ENCODE results near the gene CYB5B. TPM values are rescaled to one million over a fixed set of nuclear protein-coding genes. Genes with fewer than 3 reads are reported as not detected.

Gene CYB5B
- 100 to 1,000 TPM; 125 to 131 TPM for total RNA-seq

GRCh38 chr16:69424053-69424934, at the start of gene CYB5B:
TSS of gene CYB5B (plus strand) at chr16:69424619. CDS start at chr16:69424684, 65 bp downstream.
- POLR2A ChIA-PET, result interaction anchor here (0.7 to 2.3 kb wide), 12 partner anchors 8 to 337 kb away, joined by 3 to 11 read pairs (median 4); partner anchors contain the start of genes NOB1, TERF2 and WWP2
- no peaks in the 10 kb centered on the region for H3K27me3 Mint-ChIP-seq
- H3K9me3 Mint-ChIP-seq, result peaks cover 8% of the 10 kb centered on the region
- ATAC-seq (ENCODE audit: low read depth) (peak; percentile 96), DNase-seq (peak; percentile 86)
- peaks cover 30% of the 10 kb centered on the region for H3K4me1 Mint-ChIP-seq
- peaks cover 34% of the 10 kb centered on the region for H3K36me3 Mint-ChIP-seq
- peak within 1 kb of the TSS; percentile 94 for H3K27ac Mint-ChIP-seq
- H3K4me3 Mint-ChIP-seq, result peak within 1 kb of the TSS; percentile 99

GRCh38 chr16:69376393-69377059, 47.9 kb upstream of the CYB5B start:
- POLR2A ChIA-PET, result no interaction called here
- Mint-ChIP-seq H3K4me3 (no peak overlapping the region), H3K9me3 (no peaks in the 10 kb centered on the region), H3K27me3 (no peaks in the 10 kb centered on the region), H3K4me1 (peaks cover 9% of the 10 kb centered on the region), H3K36me3 (peaks cover 18% of the 10 kb centered on the region), H3K27ac (no peak overlapping the region)
- DNase-seq (no peak), ATAC-seq (ENCODE audit: low read depth) (no peak)

GRCh38 chr16:69378036-69378435, 46.4 kb upstream of the CYB5B start:
- DNase-seq (no peak), ATAC-seq (ENCODE audit: low read depth) (no peak)
- Mint-ChIP-seq H3K36me3 (peaks cover 27% of the 10 kb centered on the region), H3K9me3 (no peaks in the 10 kb centered on the region), H3K4me1 (peaks cover 8% of the 10 kb centered on the region), H3K4me3 (no peak overlapping the region), H3K27me3 (no peaks in the 10 kb centered on the region), H3K27ac (no peak overlapping the region)
- POLR2A ChIA-PET, result interaction anchor here (0.6 kb wide), 1 partner anchor 225 kb away, joined by 3 read pairs; no protein-coding TSS in a partner anchor

- Mint-ChIP-seq H3K36me3 (peaks cover 30% of the 10 kb centered on the region), H3K9me3 (no peaks in the 10 kb centered on the region), H3K27ac (no peak overlapping the region), H3K4me3 (no peak overlapping the region), H3K4me1 (peaks cover 10% of the 10 kb centered on the region), H3K27me3 (no peaks in the 10 kb centered on the region)
- POLR2A ChIA-PET, result interaction anchor here (0.6 kb wide), 1 partner anchor 226 kb away, joined by 3 read pairs; no protein-coding TSS in a partner anchor
- ATAC-seq (ENCODE audit: low read depth), result no peak
- DNase-seq, result no peak
Measured at GRCh38 chr16:69378760-69379159, 45.7 kb upstream of the CYB5B start.

GRCh38 chr16:69381231-69381630, 43.2 kb upstream of the CYB5B start:
- H3K27me3 Mint-ChIP-seq, result no peaks in the 10 kb centered on the region
- no peak for ATAC-seq (ENCODE audit: low read depth)
- H3K36me3 Mint-ChIP-seq, result peaks cover 32% of the 10 kb centered on the region
- no peak overlapping the region for H3K4me3 Mint-ChIP-seq
- peaks cover 17% of the 10 kb centered on the region for H3K4me1 Mint-ChIP-seq
- POLR2A ChIA-PET, result interaction anchor here (0.7 kb wide), 1 partner anchor 16 kb away, joined by 4 read pairs; no protein-coding TSS in a partner anchor
- no peak overlapping the region for H3K27ac Mint-ChIP-seq
- no peak for DNase-seq
- no peaks in the 10 kb centered on the region for H3K9me3 Mint-ChIP-seq

GRCh38 chr16:69382421-69382820, 42.0 kb upstream of the CYB5B start:
- Mint-ChIP-seq H3K27me3 (no peaks in the 10 kb centered on the region), H3K36me3 (peaks cover 31% of the 10 kb centered on the region), H3K4me1 (peaks cover 18% of the 10 kb centered on the region), H3K27ac (no peak overlapping the region), H3K4me3 (no peak overlapping the region), H3K9me3 (no peaks in the 10 kb centered on the region)
- no peak for ATAC-seq (ENCODE audit: low read depth)
- no peak for DNase-seq
- POLR2A ChIA-PET, result no interaction called here

GRCh38 chr16:69384974-69385373, 39.4 kb upstream of the CYB5B start:
- ATAC-seq (ENCODE audit: low read depth) (no peak), DNase-seq (no peak)
- POLR2A ChIA-PET, result interaction anchor here (0.6 to 1.8 kb wide), 4 partner anchors 9 to 179 kb away, joined by 3 to 8 read pairs (median 4); partner anchors contain the start of gene CYB5B
- H3K27ac Mint-ChIP-seq, result peak overlapping the region; percentile 97
- H3K4me3 Mint-ChIP-seq, result peak overlapping the region; percentile 90
- H3K27me3 Mint-ChIP-seq, result no peaks in the 10 kb centered on the region
- H3K9me3 Mint-ChIP-seq, result no peaks in the 10 kb centered on the region
- H3K36me3 Mint-ChIP-seq, result peaks cover 20% of the 10 kb centered on the region
- peaks cover 20% of the 10 kb centered on the region for H3K4me1 Mint-ChIP-seq

- H3K27ac Mint-ChIP-seq, result no peak overlapping the region
- H3K36me3 Mint-ChIP-seq, result peaks cover 16% of the 10 kb centered on the region
- ATAC-seq (ENCODE audit: low read depth) (no peak), DNase-seq (no peak)
- POLR2A ChIA-PET, result interaction anchor here (0.8 to 1.3 kb wide), 3 partner anchors 10 to 254 kb away, joined by 3 to 5 read pairs (median 3); partner anchors contain the start of genes CHTF8, NIP7 and UTP4
- no peaks in the 10 kb centered on the region for H3K9me3 Mint-ChIP-seq
- H3K4me3 Mint-ChIP-seq, result peak overlapping the region; percentile 94
- H3K27me3 Mint-ChIP-seq, result no peaks in the 10 kb centered on the region
- H3K4me1 Mint-ChIP-seq, result peaks cover 20% of the 10 kb centered on the region
Measured at GRCh38 chr16:69386596-69386995, 37.8 kb upstream of the CYB5B start.

GRCh38 chr16:69393898-69394849, 30.2 kb upstream of the CYB5B start:
- no peak overlapping the region for H3K4me3 Mint-ChIP-seq
- no peaks in the 10 kb centered on the region for H3K9me3 Mint-ChIP-seq
- ATAC-seq (ENCODE audit: low read depth), result no peak
- no peaks in the 10 kb centered on the region for H3K36me3 Mint-ChIP-seq
- no peak for DNase-seq
- peaks cover 15% of the 10 kb centered on the region for H3K4me1 Mint-ChIP-seq
- H3K27me3 Mint-ChIP-seq, result no peaks in the 10 kb centered on the region
- H3K27ac Mint-ChIP-seq, result no peak overlapping the region
- POLR2A ChIA-PET, result interaction anchor here (1.3 kb wide), 1 partner anchor 171 kb away, joined by 4 read pairs; no protein-coding TSS in a partner anchor

- Mint-ChIP-seq H3K4me1 (peaks cover 18% of the 10 kb centered on the region), H3K9me3 (no peaks in the 10 kb centered on the region), H3K27ac (peak overlapping the region; percentile 56), H3K36me3 (no peaks in the 10 kb centered on the region), H3K27me3 (no peaks in the 10 kb centered on the region), H3K4me3 (no peak overlapping the region)
- POLR2A ChIA-PET, result interaction anchor here (0.9 to 1.2 kb wide), 4 partner anchors 10 to 170 kb away, joined by 3 to 4 read pairs (median 3); partner anchors contain the start of genes NFAT5 and TERF2
- ATAC-seq (ENCODE audit: low read depth) (no peak), DNase-seq (no peak)
Measured at GRCh38 chr16:69395859-69396186, 28.6 kb upstream of the CYB5B start.

GRCh38 chr16:69396187-69397061, 28.0 kb upstream of the CYB5B start:
- DNase-seq, result no peak
- Mint-ChIP-seq H3K9me3 (no peaks in the 10 kb centered on the region), H3K4me1 (peaks cover 18% of the 10 kb centered on the region), H3K27me3 (no peaks in the 10 kb centered on the region), H3K4me3 (peak overlapping the region; percentile 57), H3K27ac (peak overlapping the region; percentile 56), H3K36me3 (no peaks in the 10 kb centered on the region)
- POLR2A ChIA-PET, result interaction anchor here (0.9 to 1.2 kb wide), 5 partner anchors 11 to 169 kb away, joined by 3 to 4 read pairs (median 3); partner anchors contain the start of genes NFAT5 and TERF2
- peak; percentile 75 for ATAC-seq (ENCODE audit: low read depth)

Measured in activated naive CD8-positive, alpha-beta T cell treated with anti-CD3 and anti-CD28 coated beads, Interleukin-2, amount 10 ng/mL, durations not matched to agents 7 days and 5 days (primary cell).